Measurements from ENCODE around the gene FERMT1. TPM values are rescaled to one million over a fixed set of nuclear protein-coding genes. Genes with fewer than 3 reads are reported as not detected.

FERMT1 gene
- total and polyA plus RNA-seq, 2 of the 4 experiments (the other 2 are of a cell fraction) = 1.8 to 2.3 TPM

DNA sequence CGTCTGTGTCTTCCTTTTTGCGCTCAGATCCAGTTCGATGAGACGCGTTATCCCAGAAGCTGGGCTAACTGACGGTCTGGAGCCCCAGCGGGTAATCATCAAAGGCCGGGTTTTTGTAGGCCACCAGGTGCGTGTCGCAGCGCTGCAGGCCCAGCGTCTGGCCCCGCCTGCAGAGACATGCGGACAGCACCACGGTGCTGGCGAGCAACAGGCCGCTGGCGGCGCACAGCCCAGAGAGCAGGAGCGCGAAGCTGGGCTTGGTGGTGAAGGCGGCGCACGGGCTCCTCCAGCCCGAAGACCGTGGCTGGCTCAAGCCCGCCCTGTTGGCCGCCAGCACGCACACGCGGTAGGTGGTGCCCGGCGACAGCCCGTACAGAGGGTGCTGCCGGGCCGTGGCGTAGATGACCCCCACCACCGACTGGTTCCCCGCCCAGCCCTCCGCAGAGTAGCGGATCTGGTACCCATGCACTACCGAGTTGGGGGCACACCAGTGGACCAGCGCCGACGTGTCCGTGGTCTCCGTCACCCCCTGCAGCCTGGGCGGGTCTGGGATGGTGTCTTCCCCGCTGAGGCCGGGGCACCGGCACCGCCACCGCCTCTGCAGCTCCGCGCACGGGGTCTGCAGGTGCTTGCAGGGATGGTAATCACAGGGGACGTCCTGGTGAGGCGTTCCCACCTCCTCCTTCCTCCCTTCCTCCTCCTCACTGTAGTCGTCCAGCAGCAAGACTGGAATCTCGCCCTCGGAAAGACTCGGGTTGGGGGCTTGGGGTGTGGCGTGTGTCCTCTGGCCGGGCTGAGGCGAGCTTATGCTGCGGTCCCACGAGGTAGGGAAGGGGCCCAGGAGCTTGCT lies 81.6 kb downstream of the FERMT1 start:
- DNase-seq = no peak
- 78% methylated on average over 35 of the region's 67 CpGs; no CpG with 5 or more reads in 1 of the 2 experiments for WGBS, 2 experiments (ENCODE audit: extremely low coverage in 2 of 2, insufficient read length in 1 of 2)
- H3K4me2 ChIP-seq (ENCODE audit: low read depth, low read length) = no peak overlapping the region
- no peak for ATAC-seq (ENCODE audit: low read depth)
- ChIA-PET CTCF (no interaction called here), POLR2A (ENCODE audit: unreplicated experiment) (no interaction called here)
- H2BK120ac ChIP-seq (ENCODE audit: low read depth, low read length) = no peak overlapping the region
- no peak overlapping the region for H2AK5ac ChIP-seq (ENCODE audit: low read depth, low read length)
- H3K56ac ChIP-seq (ENCODE audit: extremely low read depth, insufficient read depth, low read length) = no peak overlapping the region
- dilution Hi-C loops (cut with HindIII; ENCODE audit: low sequenced_read_pairs, unreplicated experiment) = no loop called here
- no peak overlapping the region for H3K27ac ChIP-seq (ENCODE audit: insufficient read depth, low read length)
- H3K36me3 ChIP-seq (ENCODE audit: control insufficient read depth, insufficient read depth, low read length) = peaks cover 35% of the 10 kb centered on the region
- H3K4ac ChIP-seq (ENCODE audit: low read depth, low read length) = no peak overlapping the region
- H2AK9ac ChIP-seq (replicated peaks; ENCODE audit: low read depth, low read length, poor library complexity) = no peak overlapping the region
- no peak overlapping the region for H2AFZ ChIP-seq (replicated peaks; ENCODE audit: low read length, poor library complexity)
- H3K14ac ChIP-seq (replicated peaks; ENCODE audit: low read depth, low read length) = no peak overlapping the region
- no peaks in the 10 kb centered on the region for H3K27me3 ChIP-seq (ENCODE audit: control insufficient read depth, insufficient read depth, low read length)
- no peak overlapping the region for H3K4me3 ChIP-seq (ENCODE audit: insufficient read depth, low read depth, low read length)
- no peak overlapping the region for H2BK5ac ChIP-seq (ENCODE audit: low read depth, low read length, poor library complexity, severe bottlenecking)
- H2BK15ac ChIP-seq (ENCODE audit: low read depth, low read length) = no peak overlapping the region
- no peak overlapping the region for H4K5ac ChIP-seq (ENCODE audit: low read depth, low read length)
- intact Hi-C loops (cut with micrococcal nuclease) = no loop called here
- no peaks in the 10 kb centered on the region for H4K20me1 ChIP-seq (ENCODE audit: insufficient read depth, low read length)
- peaks cover 3% of the 10 kb centered on the region; the same call in 1 of the 2 replicates for H3K9me1 ChIP-seq (ENCODE audit: insufficient read depth, low read length)
- TF ChIP-seq BHLHE40 (IDR thresholded peaks at IDR 0.05; ENCODE audit: low read depth, low read length) (no peak), FOS (IDR thresholded peaks at IDR 0.05; ENCODE audit: low read depth, low read length) (no peak), CEBPB (IDR thresholded peaks at IDR 0.05; ENCODE audit: low read depth, low read length) (no peak), CTCF (conservative IDR thresholded peaks at IDR 0.05; ENCODE audit: low read depth, low read length) (no peak), RAD21 (IDR thresholded peaks at IDR 0.05; ENCODE audit: low read length) (no peak), POLR2A (IDR thresholded peaks at IDR 0.05; ENCODE audit: low read depth, low read length) (no peak), USF2 (IDR thresholded peaks at IDR 0.05; ENCODE audit: low read depth, low read length) (no peak), MXI1 (IDR thresholded peaks at IDR 0.05; ENCODE audit: borderline replicate concordance, low read depth, low read length) (no peak), SMC3 (IDR thresholded peaks at IDR 0.05; ENCODE audit: low read depth, low read length) (no peak), MAZ (IDR thresholded peaks at IDR 0.05; ENCODE audit: borderline replicate concordance, low read depth, low read length) (no peak), ELK1 (IDR thresholded peaks at IDR 0.05; ENCODE audit: borderline replicate concordance, low read depth, low read length) (no peak), RCOR1 (IDR thresholded peaks at IDR 0.05; ENCODE audit: insufficient replicate concordance, low read length) (no peak), NFE2L2 (IDR thresholded peaks at IDR 0.05; ENCODE audit: low read depth, low read length) (no peak), MAFK (IDR thresholded peaks at IDR 0.05; ENCODE audit: low read depth, low read length) (no peak)
- no TSS peak for BruUV-seq (replicated peaks)
- H3K9ac ChIP-seq (ENCODE audit: low read depth, low read length) = no peak overlapping the region
- no peak overlapping the region for H2BK20ac ChIP-seq (ENCODE audit: low read depth, low read length)
- H3K79me1 ChIP-seq (ENCODE audit: low read depth in 1 of 2, low read length in 2 of 2) = peaks cover 0 to 3% of the 10 kb centered on the region in 2 experiments; a peak in 1 of 4 replicates
- H3K4me1 ChIP-seq (ENCODE audit: control insufficient read depth, insufficient read depth, low read length) = no peaks in the 10 kb centered on the region; the same call in 1 of the 2 replicates
- no peak overlapping the region for H4K91ac ChIP-seq (ENCODE audit: insufficient read depth, low read depth, low read length)
- no peaks in the 10 kb centered on the region for H3K9me3 ChIP-seq (ENCODE audit: control insufficient read depth, insufficient read depth, low read length)
- no peak overlapping the region for H4K8ac ChIP-seq (ENCODE audit: low read depth in 2 of 2, low read length in 2 of 2)
- H3K23ac ChIP-seq (ENCODE audit: low read depth, low read length) = no peak overlapping the region
- H3K18ac ChIP-seq (ENCODE audit: low read depth, low read length) = no peak overlapping the region
- in situ Hi-C loops (cut with MboI; ENCODE audit: low sequenced_read_pairs) = no loop called here
